GM12878 (cell line): ENCODE results near the gene ROR2.

Experiments
- ATF3 ChIP-seq: IDR thresholded peaks from 2 replicates; pipeline ENCODE4 v1.6.1; 2011; ENCODE audit warnings: low read depth, mild to moderate bottlenecking, low read length, moderate library complexity, borderline replicate concordance; ENCODE audit errors: extremely low read depth
- CTCF ChIP-seq, 3 experiments: IDR thresholded peaks in 2 of 3; conservative IDR thresholded peaks in 1 of 3; 2 replicates each; pipeline ENCODE4 v1.5.1; 2011; ENCODE audit warnings: low read depth in 3 of 3, low read length in 3 of 3, mild to moderate bottlenecking in 3 of 3, control low read depth in 2 of 3, moderate library complexity in 2 of 3, inconsistent platforms in 1 of 3, mixed read lengths in 1 of 3; ENCODE audit not compliant: control insufficient read depth in 2 of 3, insufficient read depth in 1 of 3; ENCODE audit errors: extremely low read depth in 1 of 3
- EP300 ChIP-seq, 2 experiments: fragments of 150-350 bp in 1 of 2; IDR thresholded peaks; 2 replicates each; pipeline ENCODE4 v1.6.1; 2011 to 2012; ENCODE audit warnings: low read depth in 2 of 2, low read length in 2 of 2, borderline replicate concordance in 1 of 2, improper control_type of control experiment in 1 of 2, inconsistent platforms in 1 of 2; ENCODE audit not compliant: control insufficient read depth in 1 of 2
- LARP7 ChIP-seq: fragments of 450-650 bp; IDR thresholded peaks from 2 replicates; pipeline ENCODE4 v1.6.1; 2017; ENCODE audit warnings: mild to moderate bottlenecking
- MXI1 ChIP-seq: fragments of 150-350 bp; IDR thresholded peaks from 2 replicates; pipeline ENCODE4 v1.6.1; 2011; ENCODE audit warnings: low read depth, mild to moderate bottlenecking, inconsistent platforms, low read length, improper control_type of control experiment
- NFYB ChIP-seq: IDR thresholded peaks from 2 replicates; pipeline ENCODE4 v1.6.1; 2011; ENCODE audit warnings: low read depth, mild to moderate bottlenecking, low read length, improper control_type of control experiment, moderate library complexity; ENCODE audit not compliant: insufficient read depth
- POLR2AphosphoS5 ChIP-seq: IDR thresholded peaks from 2 replicates; pipeline ENCODE4 v1.6.1; 2011; ENCODE audit warnings: mild to moderate bottlenecking, low read length, inconsistent platforms
- REST ChIP-seq: IDR thresholded peaks from 2 replicates; pipeline ENCODE4 v1.6.1; 2012; ENCODE audit warnings: mild to moderate bottlenecking, low read depth, low read length
- ZBTB33 ChIP-seq: fragments of 450-650 bp; IDR thresholded peaks from 2 replicates; pipeline ENCODE4 v1.6.1; 2017; ENCODE audit warnings: mild to moderate bottlenecking
- ZNF384 ChIP-seq: IDR thresholded peaks from 2 replicates; pipeline ENCODE4 v1.6.1; 2012; ENCODE audit warnings: low read depth, mild to moderate bottlenecking, low read length, improper control_type of control experiment, borderline replicate concordance
- ZSCAN29 ChIP-seq: fragments of 450-650 bp; IDR thresholded peaks from 2 replicates; pipeline ENCODE4 v1.6.1; 2017; ENCODE audit warnings: mild to moderate bottlenecking, moderate library complexity

GRCh38 chr9:91663858-91664257, 286.2 kb downstream of the ROR2 start:
- TF ChIP-seq CTCF (IDR thresholded peaks at IDR 0.05 in 2 of 3, conservative IDR thresholded peaks at IDR 0.05 in 1 of 3; ENCODE audit: control insufficient read depth in 2 of 3, extremely low read depth in 1 of 3, insufficient read depth in 1 of 3, low read depth in 3 of 3, low read length in 3 of 3) (no peak), REST (no peak), ATF3 (no peak), LARP7 (no peak), NFYB (no peak), EP300 (IDR thresholded peaks at IDR 0.05; ENCODE audit: borderline replicate concordance in 1 of 2, control insufficient read depth in 1 of 2, low read depth in 2 of 2, low read length in 2 of 2) (no peak), ZNF384 (no peak), MXI1 (no peak), ZBTB33 (no peak), ZSCAN29 (no peak), POLR2AphosphoS5 (no peak)
